Heart left ventricle (tissue), 16 donors: ENCODE data around the gene CRYBG3. TPM values are rescaled to one million over a fixed set of nuclear protein-coding genes. Genes with fewer than 3 reads are reported as not detected.

Experiments used
- ATAC-seq, 4 donors: fragments of 200-7000 bp; cut with Tn5 transposase; one replicate each; pipeline ENCODE4 v1.9.1; 2020 to 2022; ENCODE audit warnings: moderate library complexity in 4 of 4, mild to moderate bottlenecking in 3 of 4, moderate number of reproducible peaks in 1 of 4
- DNase-seq, 5 donors: peaks; one replicate each; pipeline ENCODE4 v3.0.0-alpha.2; 2020
- H3K27ac ChIP-seq, 12 donors: fragments of 200-600 bp; sonication (generic) in 4 of 12; one replicate each; pipeline versions ENCODE4 v1.5.0 to v1.8.0; 2016 to 2022; ENCODE audit warnings: mild to moderate bottlenecking in 2 of 12
- H3K27me3 ChIP-seq, 9 donors: fragments of 200-600 bp; sonication (generic) in 2 of 9; one replicate each; pipeline versions ENCODE4 v1.5.1 to v1.8.0; 2016 to 2022; ENCODE audit warnings: mild to moderate bottlenecking in 3 of 9
- H3K36me3 ChIP-seq, 9 donors: fragments of 200-600 bp; sonication (generic) in 2 of 9; one replicate each; pipeline versions ENCODE4 v1.5.0 to v1.8.0; 2018 to 2022; ENCODE audit warnings: mild to moderate bottlenecking in 2 of 9
- H3K4me1 ChIP-seq, 12 donors: fragments of 200-600 bp; sonication (generic) in 4 of 12; one replicate each; pipeline versions ENCODE4 v1.5.0 to v1.8.0; 2016 to 2022; ENCODE audit warnings: mild to moderate bottlenecking in 3 of 12
- H3K4me3 ChIP-seq, 12 donors: fragments of 200-600 bp; sonication (generic) in 4 of 12; one replicate each; pipeline versions ENCODE4 v1.5.0 to v1.8.0; 2017 to 2022; ENCODE audit warnings: mild to moderate bottlenecking in 9 of 12, moderate library complexity in 4 of 12
- H3K9me3 ChIP-seq, 12 donors: fragments of 200-600 bp; sonication (generic) in 4 of 12; one replicate each; pipeline versions ENCODE4 v1.5.0 to v1.8.0; 2016 to 2022; ENCODE audit warnings: mild to moderate bottlenecking in 1 of 12
- POLR2A ChIP-seq, 2 donors: fragments of 450-650 bp; IDR thresholded peaks; one replicate each; pipeline ENCODE4 v1.6.1; 2017; ENCODE audit warnings: antibody characterized with exemption in 2 of 2, mild to moderate bottlenecking in 2 of 2, moderate library complexity in 2 of 2
- WGBS, 4 donors: extraction: QIAGEN DNeasy Blood & Tissue Kit in 2 of 4; methylation state at CpG; one replicate each; pipeline versions ENCODE4 v1.1.5 to v1.1.7; 2013 to 2018; 5-methylcytosine and 5-hydroxymethylcytosine counted together
- intact Hi-C, 10 donors: fragments of 100-400 bp; cut with DNase I; formaldehyde crosslinking; loops; one replicate each; pipeline versions ENCODE4 v1.11.1 to v1.14.2; 2022
- polyA plus RNA-seq, 2 donors: library from polyadenylated mRNA; stranded (reverse); fragments of 200-250 nt; gene quantifications; one replicate each; pipeline ENCODE4 v1.2.3, GENCODE V29; 2013
- total RNA-seq, 9 donors: library from RNA; depleted of rRNA in 2 of 9; stranded (reverse); fragments of >200 nt in 2 of 9; fragmentation: NEBNext Ultra II Directional in 3 of 9; extraction: Animal tissue kit (Norgen Biotek cat#: 25700) in 3 of 9; gene quantifications; one replicate each; pipeline versions ENCODE4 v1.1.0 to v1.2.4, GENCODE V29; 2016 to 2023
- TF ChIP-seq, protein P1 (sequence below), 12 donors: fragments of 200-600 bp; sonication (generic) in 4 of 12; IDR thresholded peaks; one replicate each; pipeline versions ENCODE4 v1.5.0 to v1.8.0; 2018 to 2022; ENCODE audit warnings: antibody characterized with exemption in 12 of 12, mild to moderate bottlenecking in 5 of 12
- donor health status: ischemic (EF 13 %, LVEDD 7.1; RV severe dilation, severe dysfunction).
- donor health status: healthy with polysubstance abuse.
- donor health status: DM: no; HTN: yes; CAD: no.
- donor health status: DM: no; HTN: no; CAD: no.
- donor health status: ischemic (EF 25% LVEDD 6.9; RV normal size, moderate dysfunction).
- donor health status: ischemic (EF 25% LVEDD 5.7; RV mildly dilated, moderate dysfunction).
- donor health status: healthy.
- donor health status: DM: yes; HTN: yes; CAD: no.
- donor health status: ischemic (EF 35%, LVEDD 5.7; RV mildly dilated, moderate dysfunction).
- donor health status: nonischemic (EF 11% LVEDD 7.7; RV severe dilation, severe dysfunction).
- donor health status: DM: yes; HTN: yes; CAD: no.
- donor health status: PGD.
- donor health status: ischemic (EF 29% LVEDD 5.4; RV normal size, mild dysfunction).
- donor health status: nonischemic (EF 23%, LVEDD 6.1; RV moderate dilation, normal function).

Gene CRYBG3
- total and polyA plus RNA-seq, 11 donors = 5.5 to 34.1 (median 20.9) TPM

DNA sequence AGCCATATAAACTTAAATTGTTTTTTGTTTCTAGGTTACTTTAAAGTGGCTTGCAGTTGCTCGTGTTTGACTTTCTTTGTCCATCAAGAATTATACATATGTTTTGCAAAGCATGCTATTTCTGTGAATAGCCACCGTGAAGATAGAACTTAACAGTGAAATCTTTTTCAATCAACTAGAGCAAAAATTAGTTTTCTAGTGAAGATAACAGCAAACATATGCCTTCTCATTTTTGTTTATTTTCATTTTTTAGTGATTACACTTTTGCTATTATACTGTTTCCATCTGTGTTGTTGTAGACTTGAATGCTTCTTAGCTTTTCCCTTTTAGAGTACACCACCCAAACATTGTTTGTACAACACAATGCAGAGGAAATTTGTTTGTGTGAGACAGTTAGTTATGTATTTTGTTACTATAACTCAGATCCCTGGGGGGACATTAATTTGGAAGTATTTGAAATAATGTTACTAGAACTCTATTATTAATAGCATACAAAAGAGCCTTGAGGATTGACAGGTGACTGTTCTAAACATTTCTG, 62.8 kb downstream of the CRYBG3 start:
- WGBS, 4 donors = 45 to 68% (median 54%) methylated on average over 2 of the region's 2 CpGs
- Histone ChIP-seq H3K4me3 (no peak overlapping the region), H3K9me3 (no peaks in the 10 kb centered on the region), H3K4me1 (peaks cover 0 to 42% (median 26%) of the 10 kb centered on the region in 12 donors), H3K27ac (peak overlapping the region in 10 of 12 donors; percentile 36 to 67 (median 52)), H3K27me3 (no peaks in the 10 kb centered on the region), H3K36me3 (peaks cover 0 to 67% (median 58%) of the 10 kb centered on the region in 9 donors)
- intact Hi-C loops = loop anchor here in 2 of 10 donors (5.0 kb wide), 1 partner anchor 62 kb away; the partner anchor contains the start of gene CRYBG3 (in 2 of the 2)
- no peak for DNase-seq
- peak in 2 of 4 donors; percentile 62 to 63 for ATAC-seq
- TF ChIP-seq, protein P1, sequence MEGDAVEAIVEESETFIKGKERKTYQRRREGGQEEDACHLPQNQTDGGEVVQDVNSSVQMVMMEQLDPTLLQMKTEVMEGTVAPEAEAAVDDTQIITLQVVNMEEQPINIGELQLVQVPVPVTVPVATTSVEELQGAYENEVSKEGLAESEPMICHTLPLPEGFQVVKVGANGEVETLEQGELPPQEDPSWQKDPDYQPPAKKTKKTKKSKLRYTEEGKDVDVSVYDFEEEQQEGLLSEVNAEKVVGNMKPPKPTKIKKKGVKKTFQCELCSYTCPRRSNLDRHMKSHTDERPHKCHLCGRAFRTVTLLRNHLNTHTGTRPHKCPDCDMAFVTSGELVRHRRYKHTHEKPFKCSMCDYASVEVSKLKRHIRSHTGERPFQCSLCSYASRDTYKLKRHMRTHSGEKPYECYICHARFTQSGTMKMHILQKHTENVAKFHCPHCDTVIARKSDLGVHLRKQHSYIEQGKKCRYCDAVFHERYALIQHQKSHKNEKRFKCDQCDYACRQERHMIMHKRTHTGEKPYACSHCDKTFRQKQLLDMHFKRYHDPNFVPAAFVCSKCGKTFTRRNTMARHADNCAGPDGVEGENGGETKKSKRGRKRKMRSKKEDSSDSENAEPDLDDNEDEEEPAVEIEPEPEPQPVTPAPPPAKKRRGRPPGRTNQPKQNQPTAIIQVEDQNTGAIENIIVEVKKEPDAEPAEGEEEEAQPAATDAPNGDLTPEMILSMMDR (IDR thresholded peaks at IDR 0.05) = no peak
- TF ChIP-seq POLR2A (IDR thresholded peaks at IDR 0.05) = no peak

DNA sequence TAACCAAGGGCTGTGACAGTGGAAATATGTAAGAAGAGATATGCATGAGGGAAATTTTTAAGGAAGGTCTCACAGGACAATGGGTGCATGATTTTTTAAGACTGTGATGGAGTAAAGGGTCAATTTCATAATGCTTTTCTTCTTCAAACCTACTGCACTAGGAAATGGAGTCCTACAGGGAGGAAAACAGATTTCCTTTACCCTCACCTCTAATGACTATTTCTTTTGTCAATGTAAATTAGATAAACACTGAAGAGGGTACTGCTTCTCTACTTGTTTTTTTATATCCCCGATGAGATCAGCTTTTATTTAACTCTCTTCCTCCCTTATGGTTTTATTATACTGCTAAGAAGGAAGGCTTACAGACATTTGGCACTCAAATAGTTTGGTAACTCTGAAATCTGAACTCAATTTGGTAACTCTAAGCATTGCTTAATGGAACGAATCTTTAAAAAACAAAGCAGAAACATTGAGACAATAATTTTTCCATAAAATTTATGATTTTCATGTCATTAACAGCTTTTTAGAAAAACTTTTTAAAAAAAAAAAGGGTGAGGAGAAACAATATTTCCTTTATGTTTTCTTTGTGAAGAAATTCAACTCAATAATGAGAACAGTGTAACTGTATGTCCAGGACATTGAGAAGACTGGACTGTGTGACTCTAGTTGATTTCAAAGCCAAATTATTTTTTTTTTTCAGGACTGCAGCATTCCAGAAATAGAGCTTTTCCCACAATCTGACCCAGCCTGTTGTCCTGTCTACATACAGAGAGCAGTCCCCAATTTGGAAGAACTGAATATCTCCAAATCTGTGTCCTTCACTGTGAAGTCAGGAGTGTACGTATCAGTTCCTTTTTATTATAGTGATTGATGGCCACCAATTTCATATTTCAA, 64.4 kb downstream of the CRYBG3 start:
- ATAC-seq (peak in 2 of 4 donors; percentile 42 to 60), DNase-seq (no peak)
- Histone ChIP-seq H3K36me3 (peaks cover 0 to 66% (median 55%) of the 10 kb centered on the region in 9 donors), H3K4me3 (no peak overlapping the region), H3K27me3 (no peaks in the 10 kb centered on the region), H3K4me1 (peaks cover 0 to 42% (median 26%) of the 10 kb centered on the region in 12 donors), H3K9me3 (no peaks in the 10 kb centered on the region), H3K27ac (peak overlapping the region in 11 of 12 donors; percentile 28 to 65 (median 49))
- intact Hi-C loops = loop anchor here in 2 of 10 donors (5.0 kb wide), 1 partner anchor 64 kb away; the partner anchor contains the start of gene CRYBG3 (in 2 of the 2)
- 54 to 61% (median 55%) methylated on average over 3 of the region's 3 CpGs for WGBS, 4 donors
- TF ChIP-seq, protein P1 (IDR thresholded peaks at IDR 0.05) = no peak
- no peak for TF ChIP-seq POLR2A (IDR thresholded peaks at IDR 0.05)

DNA sequence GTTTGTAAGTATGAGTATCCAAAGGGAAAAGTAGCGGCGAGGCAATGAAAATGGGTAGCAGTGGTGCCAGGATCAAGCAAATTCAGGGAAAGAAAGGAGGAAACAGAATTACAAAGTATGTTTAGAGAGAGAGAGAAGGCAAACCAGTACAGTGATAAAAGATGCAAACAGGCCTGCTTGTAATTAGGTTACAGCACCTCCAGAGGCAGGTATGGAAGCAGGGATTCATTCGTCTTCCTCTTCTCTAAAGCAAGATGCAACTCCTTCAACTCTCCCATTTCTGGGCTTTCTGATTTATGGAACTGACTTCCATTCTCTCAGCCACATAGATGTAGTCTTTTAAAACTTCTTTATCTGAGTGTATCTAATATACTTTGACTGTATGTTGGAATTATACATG, 68.0 kb downstream of the CRYBG3 start:
- DNase-seq (no peak), ATAC-seq (no peak)
- TF ChIP-seq, protein P1 (IDR thresholded peaks at IDR 0.05) = no peak
- TF ChIP-seq POLR2A (IDR thresholded peaks at IDR 0.05) = no peak
- H3K9me3 ChIP-seq = no peaks in the 10 kb centered on the region
- peaks cover 0 to 24% (median 12%) of the 10 kb centered on the region in 12 donors for H3K4me1 ChIP-seq
- peaks cover 0 to 82% (median 54%) of the 10 kb centered on the region in 9 donors for H3K36me3 ChIP-seq
- H3K27me3 ChIP-seq = no peaks in the 10 kb centered on the region
- intact Hi-C loops = loop anchor here in 3 of 10 donors (5.0 to 10.0 kb wide), 2 partner anchors 65 to 68 kb away; partner anchors contain the start of gene CRYBG3 (in 3 of the 3)
- no peak overlapping the region for H3K4me3 ChIP-seq
- H3K27ac ChIP-seq = no peak overlapping the region
- whole genome bisulfite sequencing, 4 donors = 92 to 94% (median 93%) methylated on average over 3 of the region's 3 CpGs

DNA sequence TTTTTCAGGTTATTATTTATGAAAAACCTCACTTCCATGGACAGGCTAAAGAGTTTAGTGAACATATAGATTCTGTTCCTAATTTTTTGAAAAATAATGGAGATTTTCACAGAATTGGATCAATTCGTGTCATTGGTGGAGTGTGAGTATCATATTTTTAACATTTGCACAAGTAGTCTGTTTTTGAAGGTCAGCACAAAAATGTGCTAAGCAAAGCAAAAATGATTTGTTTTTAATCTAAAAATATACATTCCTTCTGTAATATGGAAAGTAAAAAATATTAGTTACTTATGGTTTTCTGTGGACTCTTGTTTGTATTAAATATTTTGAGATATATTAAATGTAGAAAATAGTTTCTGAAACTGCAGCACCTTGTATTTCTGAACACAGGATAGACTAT, 71.0 kb downstream of the CRYBG3 start:
- 87 to 98% (median 94%) methylated on average over 1 of the region's 1 CpG for whole genome bisulfite sequencing, 4 donors
- no peak for TF ChIP-seq POLR2A (IDR thresholded peaks at IDR 0.05)
- TF ChIP-seq, protein P1 (IDR thresholded peaks at IDR 0.05) = no peak
- ATAC-seq (no peak), DNase-seq (no peak)
- Histone ChIP-seq H3K27me3 (no peaks in the 10 kb centered on the region), H3K4me1 (no peaks in the 10 kb centered on the region), H3K4me3 (no peak overlapping the region), H3K27ac (no peak overlapping the region), H3K36me3 (peaks cover 0 to 97% (median 42%) of the 10 kb centered on the region in 9 donors), H3K9me3 (no peaks in the 10 kb centered on the region)
- intact Hi-C loops = loop anchor here in 1 of 10 donors (10.0 kb wide), 1 partner anchor 68 kb away; the partner anchor contains the start of gene CRYBG3
